Measurements from ENCODE around the gene AUTS2.

Gene AUTS2

DNA sequence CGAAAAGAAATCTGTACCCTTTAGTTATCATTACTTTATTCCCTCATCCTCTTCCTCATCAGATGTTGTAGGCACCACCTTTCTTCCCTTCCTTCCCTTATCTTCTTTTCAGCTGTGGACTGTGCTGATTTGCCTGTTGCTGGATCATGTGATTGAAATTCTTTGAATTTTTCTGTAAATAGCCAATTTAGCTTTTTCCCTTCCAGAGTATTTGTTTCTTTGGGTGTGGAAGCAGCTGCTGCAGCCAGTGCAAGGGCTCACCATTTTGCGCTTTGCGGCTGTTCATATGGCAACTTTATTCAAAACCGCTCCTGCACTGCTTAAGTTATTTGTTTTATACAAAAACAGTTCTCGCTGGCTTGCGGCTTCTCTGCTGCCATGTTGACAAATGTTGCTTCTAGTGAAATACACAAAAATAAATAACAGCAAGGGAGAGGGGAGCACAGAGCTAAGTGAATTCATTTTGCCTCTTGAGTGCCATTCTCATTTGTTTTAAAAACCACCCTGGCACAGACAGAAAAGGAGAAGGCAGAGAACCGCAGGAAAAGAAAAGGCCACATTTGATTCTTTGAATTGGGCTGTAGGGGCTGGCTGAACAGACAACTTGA is 151.2 kb downstream of the AUTS2 start:
- Histone ChIP-seq H2AFZ (ENCODE audit: low read depth, low read length, severe bottlenecking) (no peak overlapping the region), H3K9ac (ENCODE audit: low read length) (no peak overlapping the region), H3K27ac (ENCODE audit: low read depth, low read length) (no peak overlapping the region), H3K79me2 (ENCODE audit: insufficient read depth, low read length) (peaks cover 75% of the 10 kb centered on the region), H3K4me3 (ENCODE audit: insufficient read depth, low read length, poor library complexity, severe bottlenecking) (no peak overlapping the region), H3K27me3 (ENCODE audit: low read length) (no peaks in the 10 kb centered on the region), H3K4me2 (ENCODE audit: low read depth, low read length, poor library complexity, severe bottlenecking) (no peak overlapping the region), H3K36me3 (ENCODE audit: low read length) (no peaks in the 10 kb centered on the region), H3F3A (ENCODE audit: insufficient read depth) (no peaks in the 10 kb centered on the region), H3K9me2 (replicated peaks; ENCODE audit: insufficient read depth, low read length) (no peaks in the 10 kb centered on the region), H4K20me1 (ENCODE audit: low read depth, low read length) (peaks cover 25% of the 10 kb centered on the region; the same call in 1 of the 2 replicates), H3K9me3 (ENCODE audit: insufficient read depth, low read length) (no peaks in the 10 kb centered on the region)
- no peak for TF ChIP-seq EZH2phosphoT487 (conservative IDR thresholded peaks at IDR 0.05; ENCODE audit: low read length)
- TF ChIP-seq, protein P1, sequence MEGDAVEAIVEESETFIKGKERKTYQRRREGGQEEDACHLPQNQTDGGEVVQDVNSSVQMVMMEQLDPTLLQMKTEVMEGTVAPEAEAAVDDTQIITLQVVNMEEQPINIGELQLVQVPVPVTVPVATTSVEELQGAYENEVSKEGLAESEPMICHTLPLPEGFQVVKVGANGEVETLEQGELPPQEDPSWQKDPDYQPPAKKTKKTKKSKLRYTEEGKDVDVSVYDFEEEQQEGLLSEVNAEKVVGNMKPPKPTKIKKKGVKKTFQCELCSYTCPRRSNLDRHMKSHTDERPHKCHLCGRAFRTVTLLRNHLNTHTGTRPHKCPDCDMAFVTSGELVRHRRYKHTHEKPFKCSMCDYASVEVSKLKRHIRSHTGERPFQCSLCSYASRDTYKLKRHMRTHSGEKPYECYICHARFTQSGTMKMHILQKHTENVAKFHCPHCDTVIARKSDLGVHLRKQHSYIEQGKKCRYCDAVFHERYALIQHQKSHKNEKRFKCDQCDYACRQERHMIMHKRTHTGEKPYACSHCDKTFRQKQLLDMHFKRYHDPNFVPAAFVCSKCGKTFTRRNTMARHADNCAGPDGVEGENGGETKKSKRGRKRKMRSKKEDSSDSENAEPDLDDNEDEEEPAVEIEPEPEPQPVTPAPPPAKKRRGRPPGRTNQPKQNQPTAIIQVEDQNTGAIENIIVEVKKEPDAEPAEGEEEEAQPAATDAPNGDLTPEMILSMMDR (IDR thresholded peaks at IDR 0.05; ENCODE audit: insufficient read depth, low read length, poor library complexity, severe bottlenecking): no peak

GRCh38 chr7:69749994-69750393 is 151.7 kb downstream of the AUTS2 start:
- Histone ChIP-seq H3K36me3 (ENCODE audit: low read length) (no peaks in the 10 kb centered on the region), H3K27me3 (ENCODE audit: low read length) (no peaks in the 10 kb centered on the region), H4K20me1 (ENCODE audit: low read depth, low read length) (peaks cover 25% of the 10 kb centered on the region; the same call in 1 of the 2 replicates), H2AFZ (ENCODE audit: low read depth, low read length, severe bottlenecking) (no peak overlapping the region), H3K79me2 (ENCODE audit: insufficient read depth, low read length) (peaks cover 75% of the 10 kb centered on the region), H3K9me3 (ENCODE audit: insufficient read depth, low read length) (no peaks in the 10 kb centered on the region), H3K4me3 (ENCODE audit: insufficient read depth, low read length, poor library complexity, severe bottlenecking) (no peak overlapping the region), H3K27ac (ENCODE audit: low read depth, low read length) (no peak overlapping the region), H3K9me2 (replicated peaks; ENCODE audit: insufficient read depth, low read length) (no peaks in the 10 kb centered on the region), H3K9ac (ENCODE audit: low read length) (no peak overlapping the region), H3F3A (ENCODE audit: insufficient read depth) (no peaks in the 10 kb centered on the region), H3K4me2 (ENCODE audit: low read depth, low read length, poor library complexity, severe bottlenecking) (no peak overlapping the region)
- TF ChIP-seq EZH2phosphoT487 (conservative IDR thresholded peaks at IDR 0.05; ENCODE audit: low read length): no peak
- TF ChIP-seq, protein P1 (IDR thresholded peaks at IDR 0.05; ENCODE audit: insufficient read depth, low read length, poor library complexity, severe bottlenecking): no peak

GRCh38 chr7:69751026-69751425 is 152.8 kb downstream of the AUTS2 start:
- Histone ChIP-seq H3K27me3 (ENCODE audit: low read length) (no peaks in the 10 kb centered on the region), H3K27ac (ENCODE audit: low read depth, low read length) (no peak overlapping the region), H3K4me3 (ENCODE audit: insufficient read depth, low read length, poor library complexity, severe bottlenecking) (no peak overlapping the region), H3K9me3 (ENCODE audit: insufficient read depth, low read length) (no peaks in the 10 kb centered on the region), H3F3A (ENCODE audit: insufficient read depth) (no peaks in the 10 kb centered on the region), H3K36me3 (ENCODE audit: low read length) (no peaks in the 10 kb centered on the region), H3K9me2 (replicated peaks; ENCODE audit: insufficient read depth, low read length) (no peaks in the 10 kb centered on the region), H3K9ac (ENCODE audit: low read length) (no peak overlapping the region), H3K4me2 (ENCODE audit: low read depth, low read length, poor library complexity, severe bottlenecking) (no peak overlapping the region), H3K79me2 (ENCODE audit: insufficient read depth, low read length) (peaks cover 77% of the 10 kb centered on the region), H2AFZ (ENCODE audit: low read depth, low read length, severe bottlenecking) (no peak overlapping the region), H4K20me1 (ENCODE audit: low read depth, low read length) (peaks cover 23% of the 10 kb centered on the region; the same call in 1 of the 2 replicates)
- TF ChIP-seq, protein P1 (IDR thresholded peaks at IDR 0.05; ENCODE audit: insufficient read depth, low read length, poor library complexity, severe bottlenecking): no peak
- no peak for TF ChIP-seq EZH2phosphoT487 (conservative IDR thresholded peaks at IDR 0.05; ENCODE audit: low read length)

Data from SU-DHL-6 (cell line).